ENCODE measurements around the gene SETBP1.

SETBP1 gene

GRCh38 chr18:45061359-45061758 is 380.7 kb downstream of the SETBP1 start:
- in situ Hi-C loops (cut with HindIII; ENCODE audit: low pct_ligation_motif_present, low sequenced_read_pairs), result no loop called here
- no peak for DNase-seq
- H3K27me3 ChIP-seq (replicated peaks), result no peaks in the 10 kb centered on the region

GRCh38 chr18:45063246-45064038 is 382.8 kb downstream of the SETBP1 start:
- Histone ChIP-seq H3K36me3 (replicated peaks) (no peaks in the 10 kb centered on the region), H3K27ac (no peak overlapping the region), H3K27me3 (replicated peaks) (no peaks in the 10 kb centered on the region), H3K4me3 (ENCODE audit: low read depth, low read length) (no peak overlapping the region)
- in situ Hi-C loops (cut with HindIII; ENCODE audit: low pct_ligation_motif_present, low sequenced_read_pairs), result no loop called here
- TF ChIP-seq, protein P1, sequence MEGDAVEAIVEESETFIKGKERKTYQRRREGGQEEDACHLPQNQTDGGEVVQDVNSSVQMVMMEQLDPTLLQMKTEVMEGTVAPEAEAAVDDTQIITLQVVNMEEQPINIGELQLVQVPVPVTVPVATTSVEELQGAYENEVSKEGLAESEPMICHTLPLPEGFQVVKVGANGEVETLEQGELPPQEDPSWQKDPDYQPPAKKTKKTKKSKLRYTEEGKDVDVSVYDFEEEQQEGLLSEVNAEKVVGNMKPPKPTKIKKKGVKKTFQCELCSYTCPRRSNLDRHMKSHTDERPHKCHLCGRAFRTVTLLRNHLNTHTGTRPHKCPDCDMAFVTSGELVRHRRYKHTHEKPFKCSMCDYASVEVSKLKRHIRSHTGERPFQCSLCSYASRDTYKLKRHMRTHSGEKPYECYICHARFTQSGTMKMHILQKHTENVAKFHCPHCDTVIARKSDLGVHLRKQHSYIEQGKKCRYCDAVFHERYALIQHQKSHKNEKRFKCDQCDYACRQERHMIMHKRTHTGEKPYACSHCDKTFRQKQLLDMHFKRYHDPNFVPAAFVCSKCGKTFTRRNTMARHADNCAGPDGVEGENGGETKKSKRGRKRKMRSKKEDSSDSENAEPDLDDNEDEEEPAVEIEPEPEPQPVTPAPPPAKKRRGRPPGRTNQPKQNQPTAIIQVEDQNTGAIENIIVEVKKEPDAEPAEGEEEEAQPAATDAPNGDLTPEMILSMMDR (IDR thresholded peaks at IDR 0.05; ENCODE audit: low read depth, low read length, missing control alignments), result no peak
- no peak for DNase-seq

More at GRCh38 chr18:45061359-45061758, 380.7 kb downstream of the SETBP1 start:
- Histone ChIP-seq H3K4me3 (ENCODE audit: low read depth, low read length) (no peak overlapping the region), H3K36me3 (replicated peaks) (no peaks in the 10 kb centered on the region), H3K27ac (no peak overlapping the region)
- TF ChIP-seq, protein P1 (IDR thresholded peaks at IDR 0.05; ENCODE audit: low read depth, low read length, missing control alignments), result no peak

DNA sequence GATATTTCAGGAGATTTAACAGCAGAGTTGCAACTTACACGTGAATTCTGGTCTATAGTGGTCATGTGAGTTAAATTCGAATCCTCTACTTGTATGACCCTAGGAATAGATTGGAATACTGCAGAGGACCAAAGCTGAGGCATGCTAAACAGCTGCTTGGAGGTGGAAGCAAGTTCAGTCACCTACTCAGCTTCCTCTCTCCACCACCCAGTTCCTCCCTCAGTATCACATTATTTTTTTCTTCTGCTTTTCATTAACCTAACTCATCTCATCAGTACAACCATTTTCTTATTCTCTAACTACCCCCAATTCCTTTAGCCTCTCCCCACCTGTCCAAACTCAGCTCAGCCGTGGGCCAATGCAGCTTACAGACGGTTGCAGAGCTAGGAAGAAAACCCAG is 385.5 kb downstream of the SETBP1 start:
- TF ChIP-seq, protein P1 (IDR thresholded peaks at IDR 0.05; ENCODE audit: low read depth, low read length, missing control alignments), result no peak
- Histone ChIP-seq H3K4me3 (ENCODE audit: low read depth, low read length) (no peak overlapping the region), H3K27me3 (replicated peaks) (no peaks in the 10 kb centered on the region), H3K36me3 (replicated peaks) (no peaks in the 10 kb centered on the region), H3K27ac (no peak overlapping the region)
- in situ Hi-C loops (cut with HindIII; ENCODE audit: low pct_ligation_motif_present, low sequenced_read_pairs), result no loop called here
- DNase-seq, result no peak

GRCh38 chr18:45066886-45067285 is 386.2 kb downstream of the SETBP1 start:
- no peaks in the 10 kb centered on the region for H3K27me3 ChIP-seq (replicated peaks)
- H3K27ac ChIP-seq, result no peak overlapping the region
- no peaks in the 10 kb centered on the region for H3K36me3 ChIP-seq (replicated peaks)
- no peak for DNase-seq
- TF ChIP-seq, protein P1 (IDR thresholded peaks at IDR 0.05; ENCODE audit: low read depth, low read length, missing control alignments), result no peak
- in situ Hi-C loops (cut with HindIII; ENCODE audit: low pct_ligation_motif_present, low sequenced_read_pairs), result no loop called here
- no peak overlapping the region for H3K4me3 ChIP-seq (ENCODE audit: low read depth, low read length)

DNA sequence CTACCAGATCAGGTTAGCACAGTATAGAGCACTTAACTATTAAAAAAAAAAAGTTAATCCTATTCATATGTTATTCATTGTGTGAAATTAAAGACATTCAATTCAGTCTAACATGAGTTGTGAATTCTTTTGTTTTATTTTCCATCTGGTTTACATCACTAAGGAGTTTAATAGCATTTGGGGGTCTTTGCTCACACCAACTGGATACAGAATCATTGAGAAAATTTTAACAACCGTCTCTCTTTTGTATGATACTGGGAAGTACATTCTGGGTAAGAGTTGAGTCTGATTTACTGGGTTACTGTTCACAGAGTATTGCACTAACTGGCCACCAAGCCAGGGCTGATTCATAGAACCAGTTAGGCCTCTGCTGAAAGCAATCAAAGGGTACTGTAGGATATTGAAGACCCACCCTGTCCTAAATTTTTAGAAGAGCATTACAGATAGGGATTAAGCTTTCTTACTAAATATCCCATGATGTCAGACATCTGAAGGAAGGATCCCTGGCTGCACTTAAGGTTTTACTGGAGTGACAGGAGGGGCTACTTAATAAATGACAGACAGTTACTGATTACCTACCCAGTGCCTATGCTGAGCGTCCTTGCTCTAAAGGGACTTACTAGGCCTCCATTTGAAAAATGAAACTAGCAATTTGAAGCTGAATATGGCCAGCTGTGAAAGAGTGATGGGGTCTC is 387.9 kb downstream of the SETBP1 start:
- TF ChIP-seq, protein P1 (IDR thresholded peaks at IDR 0.05; ENCODE audit: low read depth, low read length, missing control alignments), result no peak
- Histone ChIP-seq H3K27ac (no peak overlapping the region), H3K4me3 (ENCODE audit: low read depth, low read length) (no peak overlapping the region), H3K36me3 (replicated peaks) (no peaks in the 10 kb centered on the region), H3K27me3 (replicated peaks) (no peaks in the 10 kb centered on the region)
- DNase-seq, result no peak
- in situ Hi-C loops (cut with HindIII; ENCODE audit: low pct_ligation_motif_present, low sequenced_read_pairs), result no loop called here
